Lower lobe of right lung (tissue), 2 donors: ENCODE results near the gene MAML3. TPM values are rescaled to one million over a fixed set of nuclear protein-coding genes. Genes with fewer than 3 reads are reported as not detected.

Experiments
- ATAC-seq, 2 donors: fragments of 200-7000 bp; cut with Tn5 transposase; one replicate each; pipeline ENCODE4 v1.9.1; 2020 to 2022; ENCODE audit warnings: mild to moderate bottlenecking in 2 of 2, moderate library complexity in 2 of 2
- DNase-seq: peaks from one replicate; pipeline ENCODE4 v3.0.0-alpha.2; 2020
- H3K27ac ChIP-seq: fragments of 200-600 bp; one replicate; pipeline ENCODE4 v1.8.0; 2022
- H3K27me3 ChIP-seq: fragments of 200-600 bp; one replicate; pipeline ENCODE4 v1.8.0; 2022; ENCODE audit warnings: low read depth
- H3K36me3 ChIP-seq: fragments of 200-600 bp; one replicate; pipeline ENCODE4 v1.8.0; 2022; ENCODE audit warnings: mild to moderate bottlenecking
- H3K4me1 ChIP-seq: fragments of 200-600 bp; one replicate; pipeline ENCODE4 v1.8.0; 2022
- H3K4me3 ChIP-seq: fragments of 200-600 bp; one replicate; pipeline ENCODE4 v1.8.0; 2022; ENCODE audit warnings: mild to moderate bottlenecking
- H3K9me3 ChIP-seq: fragments of 200-600 bp; one replicate; pipeline ENCODE4 v1.8.0; 2022
- CTCF ChIP-seq: fragments of 200-600 bp; IDR thresholded peaks from one replicate; pipeline ENCODE4 v1.8.0; 2022; ENCODE audit warnings: antibody characterized with exemption, mild to moderate bottlenecking
- intact Hi-C: fragments of 100-400 bp; cut with DNase I; formaldehyde crosslinking; loops from one replicate; pipeline ENCODE4 v1.11.0; 2022
- total RNA-seq: library from RNA; stranded (reverse); fragmentation: NEBNext Ultra II Directional; extraction: Animal tissue kit (Norgen Biotek cat#: 25700); gene quantifications from one replicate; pipeline ENCODE4 v1.2.1, GENCODE V29; 2021
- donor health status: DM: no; HTN: yes; CAD: no; lungs with severe emphysema.

Gene MAML3
- total RNA-seq, 1 donor from 2014 or later: 12.5 TPM

- DNase-seq: peak; percentile 56
- H3K27me3 ChIP-seq: no peaks in the 10 kb centered on the region
- intact Hi-C loops: no loop called here
- peaks cover 4% of the 10 kb centered on the region for H3K36me3 ChIP-seq
- no peak overlapping the region for H3K27ac ChIP-seq
- peak; percentile 76 to 80 for ATAC-seq
- TF ChIP-seq CTCF: no peak
- no peaks in the 10 kb centered on the region for H3K9me3 ChIP-seq
- peaks cover 23% of the 10 kb centered on the region for H3K4me1 ChIP-seq
- H3K4me3 ChIP-seq: no peak overlapping the region
Observed at GRCh38 chr4:139887962-139888735, 265.8 kb downstream of the MAML3 start.

- no peaks in the 10 kb centered on the region for H3K9me3 ChIP-seq
- H3K27ac ChIP-seq: peak overlapping the region; percentile 70
- intact Hi-C loops: no loop called here
- H3K36me3 ChIP-seq: peaks cover 4% of the 10 kb centered on the region
- ATAC-seq (peak; percentile 41 to 71), DNase-seq (no peak)
- peaks cover 23% of the 10 kb centered on the region for H3K4me1 ChIP-seq
- H3K27me3 ChIP-seq: no peaks in the 10 kb centered on the region
- H3K4me3 ChIP-seq: peak overlapping the region; percentile 35
- TF ChIP-seq CTCF: no peak
Observed at GRCh38 chr4:139887376-139887802, 266.6 kb downstream of the MAML3 start.

- H3K4me1 ChIP-seq: peaks cover 23% of the 10 kb centered on the region
- peak overlapping the region; percentile 70 for H3K27ac ChIP-seq
- H3K36me3 ChIP-seq: peaks cover 4% of the 10 kb centered on the region
- H3K4me3 ChIP-seq: peak overlapping the region; percentile 35
- H3K9me3 ChIP-seq: no peaks in the 10 kb centered on the region
- H3K27me3 ChIP-seq: no peaks in the 10 kb centered on the region
- no peak for DNase-seq
- intact Hi-C loops: no loop called here
- no peak for TF ChIP-seq CTCF
- no peak for ATAC-seq
Observed at GRCh38 chr4:139886798-139887197, 267.2 kb downstream of the MAML3 start.

GRCh38 chr4:139884438-139884837 lies 269.5 kb downstream of the MAML3 start:
- Histone ChIP-seq H3K27ac (no peak overlapping the region), H3K36me3 (no peaks in the 10 kb centered on the region)

GRCh38 chr4:139880841-139881240 lies 273.1 kb downstream of the MAML3 start:
- H3K36me3 ChIP-seq: no peaks in the 10 kb centered on the region
- no peak overlapping the region for H3K27ac ChIP-seq
- H3K4me3 ChIP-seq: no peak overlapping the region
- DNase-seq: no peak
- TF ChIP-seq CTCF: no peak
- H3K9me3 ChIP-seq: no peaks in the 10 kb centered on the region
- ATAC-seq: no peak
- intact Hi-C loops: no loop called here
- no peaks in the 10 kb centered on the region for H3K27me3 ChIP-seq
- H3K4me1 ChIP-seq: peaks cover 12% of the 10 kb centered on the region

More at GRCh38 chr4:139884438-139884837, 269.5 kb downstream of the MAML3 start:
- TF ChIP-seq CTCF: no peak
- H3K9me3 ChIP-seq: no peaks in the 10 kb centered on the region
- intact Hi-C loops: no loop called here
- H3K4me1 ChIP-seq: peaks cover 17% of the 10 kb centered on the region
- no peak overlapping the region for H3K4me3 ChIP-seq
- no peak for DNase-seq
- ATAC-seq: no peak
- no peaks in the 10 kb centered on the region for H3K27me3 ChIP-seq
